Gastroesophageal sphincter (tissue), 3 donors: Measurements from ENCODE around the gene WAPL.

Source experiments
- CTCF ChIP-seq, 4 experiments: fragments of 200-600 bp in 2 of 4; fragments of 450-650 bp in 2 of 4; sonication (generic) in 1 of 4; IDR thresholded peaks; one replicate each; pipeline ENCODE4 v1.5.1; 2017 to 2019; ENCODE audit warnings: antibody characterized with exemption in 4 of 4, mild to moderate bottlenecking in 2 of 4, moderate library complexity in 2 of 4
- EP300 ChIP-seq: sonication (generic); formaldehyde crosslinking; IDR thresholded peaks from one replicate; pipeline ENCODE4 v1.6.1; 2017; ENCODE audit warnings: antibody characterized with exemption, mild to moderate bottlenecking
- POLR2A ChIP-seq, 2 donors: fragments of 450-650 bp; IDR thresholded peaks; one replicate each; pipeline ENCODE4 v1.6.1; 2017; ENCODE audit warnings: antibody characterized with exemption in 2 of 2, mild to moderate bottlenecking in 2 of 2, moderate library complexity in 1 of 2

GRCh38 chr10:86410542-86411124 is 111.0 kb downstream of the WAPL start:
- no peak for TF ChIP-seq CTCF (IDR thresholded peaks at IDR 0.05)
- TF ChIP-seq POLR2A (IDR thresholded peaks at IDR 0.05), result no peak
- TF ChIP-seq EP300, result no peak
